GM19035 (cell line): Measurements from ENCODE around the gene CDK15.
"Not testable (repeated sequence)": the region's sequence is repeated elsewhere in the genome, so short reads cannot be mapped to it uniquely, and the experiment has no call there.

Experiments used
- ATAC-seq: cut with Tn5 transposase; IDR thresholded peaks from one replicate; pipeline ENCODE4 v1.9.1; 2021; ENCODE audit not compliant: unreplicated experiment

CDK15 gene

GRCh38 chr2:201789395-201789794 is 16.9 kb upstream of the CDK15 start:
- no peak for ATAC-seq

- ATAC-seq = no peak
These were observed 16.0 kb upstream of the CDK15 start for GRCh38 chr2:201790291-201790690.

GRCh38 chr2:201790989-201791388 is 15.3 kb upstream of the CDK15 start:
- no peak for ATAC-seq

GRCh38 chr2:201793631-201794030 is 12.7 kb upstream of the CDK15 start:
- no peak for ATAC-seq

GRCh38 chr2:201794294-201794693 is 12.0 kb upstream of the CDK15 start:
- ATAC-seq = no peak

- no peak for ATAC-seq
These were observed 10.5 kb upstream of the CDK15 start for GRCh38 chr2:201795607-201796477.

GRCh38 chr2:201796478-201796865 is 9.9 kb upstream of the CDK15 start:
- no peak for ATAC-seq

GRCh38 chr2:201797175-201797840 is 9.0 kb upstream of the CDK15 start:
- ATAC-seq = no peak

GRCh38 chr2:201798252-201798913 is 8.0 kb upstream of the CDK15 start:
- no peak for ATAC-seq

GRCh38 chr2:201798914-201799285 is 7.4 kb upstream of the CDK15 start:
- not testable (repeated sequence) for ATAC-seq

GRCh38 chr2:201807452-201807999 is 1.2 kb downstream of the CDK15 start:
- no peak for ATAC-seq

GRCh38 chr2:201808027-201808426 is 1.7 kb downstream of the CDK15 start:
- no peak for ATAC-seq

- no peak for ATAC-seq
These were observed 3.3 kb downstream of the CDK15 start for GRCh38 chr2:201809633-201810032.

GRCh38 chr2:201810604-201811003 is 4.3 kb downstream of the CDK15 start:
- not testable (repeated sequence) for ATAC-seq

GRCh38 chr2:201813996-201814760 is 7.8 kb downstream of the CDK15 start:
- no peak for ATAC-seq

- ATAC-seq = no peak
These were observed 10.6 kb downstream of the CDK15 start for GRCh38 chr2:201816657-201817575.

- no peak for ATAC-seq
These were observed 14.2 kb downstream of the CDK15 start for GRCh38 chr2:201820383-201821007.

GRCh38 chr2:201821080-201821479 is 14.7 kb downstream of the CDK15 start:
- ATAC-seq = no peak

- ATAC-seq = no peak
These were observed 17.9 kb downstream of the CDK15 start for GRCh38 chr2:201824212-201824611.
